KOPT-K1 (cell line): Measurements from ENCODE around the gene MPRIP.

Experiments used
- H3K27ac ChIP-seq: fragments of 200-600 bp; sonication (generic); 2 replicates; pipeline ENCODE4 v1.5.1; 2016; ENCODE audit warnings: antibody characterized with exemption, mild to moderate bottlenecking, low read depth, low read length; ENCODE audit not compliant: poor library complexity, severe bottlenecking
- H3K36me3 ChIP-seq: fragments of 200-600 bp; sonication (generic); 2 replicates; pipeline ENCODE4 v1.5.1; 2017; ENCODE audit warnings: antibody characterized with exemption, mild to moderate bottlenecking, low read length, moderate library complexity; ENCODE audit not compliant: insufficient read depth
- H3K9me3 ChIP-seq: fragments of 200-600 bp; sonication (generic); 2 replicates; pipeline ENCODE4 v1.5.1; 2017; ENCODE audit warnings: antibody characterized with exemption, low read length, mild to moderate bottlenecking; ENCODE audit not compliant: insufficient read depth, poor library complexity, severe bottlenecking

MPRIP gene

DNA sequence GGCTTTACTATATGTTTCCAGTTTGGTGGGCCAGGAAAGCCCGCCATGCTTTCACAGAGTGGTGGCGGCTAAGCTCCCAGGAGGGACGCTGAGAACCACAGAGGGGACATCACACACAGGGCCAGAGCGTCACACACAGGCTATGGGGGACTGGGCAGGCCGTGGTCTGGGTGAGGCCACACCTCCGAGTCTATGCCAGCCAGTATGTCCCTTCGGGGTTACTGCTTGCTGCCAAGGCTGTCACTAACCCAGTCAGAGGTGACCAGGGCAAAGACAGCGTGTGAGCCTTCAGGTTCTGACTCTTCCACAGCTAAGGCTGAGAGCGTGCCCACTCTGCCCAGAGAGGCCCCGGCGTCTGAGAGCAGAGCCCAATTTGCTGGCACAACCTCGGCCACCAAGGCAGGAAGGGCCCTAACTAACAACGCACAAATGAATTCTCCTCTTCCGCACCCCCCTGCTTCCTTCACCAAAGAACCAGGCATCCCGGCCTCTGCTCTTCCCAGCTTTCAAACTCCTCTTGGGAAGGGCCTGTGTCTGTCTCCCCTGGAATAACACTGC is 161.0 kb downstream of the MPRIP start:
- H3K27ac ChIP-seq = no peak overlapping the region
- H3K9me3 ChIP-seq = no peaks in the 10 kb centered on the region
- no peaks in the 10 kb centered on the region for H3K36me3 ChIP-seq

GRCh38 chr17:17204041-17204591 is 161.9 kb downstream of the MPRIP start:
- Histone ChIP-seq H3K27ac (no peak overlapping the region), H3K36me3 (no peaks in the 10 kb centered on the region), H3K9me3 (no peaks in the 10 kb centered on the region)

GRCh38 chr17:17204635-17205231 is 162.5 kb downstream of the MPRIP start:
- Histone ChIP-seq H3K27ac (no peak overlapping the region), H3K9me3 (no peaks in the 10 kb centered on the region), H3K36me3 (no peaks in the 10 kb centered on the region)

- Histone ChIP-seq H3K36me3 (no peaks in the 10 kb centered on the region), H3K9me3 (no peaks in the 10 kb centered on the region), H3K27ac (no peak overlapping the region)
These were observed 163.3 kb downstream of the MPRIP start for GRCh38 chr17:17205368-17206123.

- no peaks in the 10 kb centered on the region for H3K9me3 ChIP-seq
- no peak within 1 kb of the TSS for H3K27ac ChIP-seq
- H3K36me3 ChIP-seq = peaks cover 4% of the 10 kb centered on the region; the same call in 1 of the 2 replicates
These were observed 164.1 kb downstream of the MPRIP start, which contains the start of gene PLD6 for GRCh38 chr17:17206124-17206912. Gene PLD6 (minus strand): TSS chr17:17206333. CDS start chr17:17206286, 47 bp downstream.

- no peak overlapping the region for H3K27ac ChIP-seq
These were observed 164.7 kb downstream of the MPRIP start for GRCh38 chr17:17206913-17207335.

GRCh38 chr17:17207998-17208397 is 165.7 kb downstream of the MPRIP start:
- H3K9me3 ChIP-seq = no peaks in the 10 kb centered on the region
- H3K27ac ChIP-seq = no peak overlapping the region
- peaks cover 14% of the 10 kb centered on the region for H3K36me3 ChIP-seq

More at GRCh38 chr17:17206913-17207335, 164.7 kb downstream of the MPRIP start:
- no peaks in the 10 kb centered on the region for H3K9me3 ChIP-seq
- peaks cover 7% of the 10 kb centered on the region; the same call in 1 of the 2 replicates for H3K36me3 ChIP-seq

DNA sequence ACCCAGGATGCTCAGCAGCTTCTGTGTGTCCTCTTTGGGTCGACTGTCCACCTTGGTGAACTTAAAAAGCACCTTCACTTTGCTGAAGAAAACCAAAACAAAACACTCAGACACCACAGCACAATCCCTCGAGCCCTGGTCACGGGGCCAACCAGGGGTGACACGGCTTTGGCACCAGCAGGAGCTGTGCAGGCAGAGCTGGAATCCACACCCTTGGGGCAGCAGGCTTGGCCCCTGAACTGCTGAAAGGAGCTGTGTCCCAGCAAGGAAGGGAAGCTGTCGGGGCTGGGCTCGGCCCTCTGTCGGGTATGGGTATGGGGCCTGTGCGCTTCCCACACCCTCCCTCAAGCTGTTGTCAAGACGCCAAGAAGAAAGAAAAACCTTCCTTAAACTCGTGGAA is 171.5 kb downstream of the MPRIP start:
- H3K9me3 ChIP-seq = no peaks in the 10 kb centered on the region
- H3K27ac ChIP-seq = no peak overlapping the region
- H3K36me3 ChIP-seq = peaks cover 66% of the 10 kb centered on the region

- H3K9me3 ChIP-seq = no peaks in the 10 kb centered on the region
- H3K36me3 ChIP-seq = peaks cover 71% of the 10 kb centered on the region
- H3K27ac ChIP-seq = no peak overlapping the region
These were observed 172.6 kb downstream of the MPRIP start for GRCh38 chr17:17214646-17215436.

- H3K27ac ChIP-seq = no peak overlapping the region
- H3K36me3 ChIP-seq = peaks cover 78% of the 10 kb centered on the region
These were observed 173.3 kb downstream of the MPRIP start for GRCh38 chr17:17215575-17215974.

DNA sequence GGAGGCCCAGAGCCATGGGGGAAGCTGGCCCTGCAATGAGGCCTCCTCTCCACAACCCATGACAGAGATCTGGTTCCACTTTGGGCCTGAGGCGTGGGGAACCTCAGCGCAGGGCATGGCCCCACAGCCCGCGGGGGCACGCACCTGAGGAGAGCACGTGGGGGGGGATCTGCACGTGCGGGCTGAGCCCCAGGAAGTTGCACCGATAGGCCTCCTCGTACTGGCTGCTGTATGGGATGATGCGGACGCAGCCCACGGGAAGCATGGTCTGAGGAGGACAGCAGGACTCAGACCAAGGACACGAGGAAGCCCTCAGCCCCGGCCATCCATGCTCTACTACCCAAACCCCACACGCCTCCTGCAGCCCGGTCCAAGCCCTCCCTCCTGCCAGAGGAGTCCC is 174.0 kb downstream of the MPRIP start:
- Histone ChIP-seq H3K36me3 (peaks cover 81% of the 10 kb centered on the region), H3K27ac (no peak overlapping the region), H3K9me3 (no peaks in the 10 kb centered on the region)

More at GRCh38 chr17:17215575-17215974, 173.3 kb downstream of the MPRIP start:
- H3K9me3 ChIP-seq = no peaks in the 10 kb centered on the region

- Histone ChIP-seq H3K36me3 (peaks cover 82% of the 10 kb centered on the region), H3K9me3 (no peaks in the 10 kb centered on the region), H3K27ac (no peak overlapping the region)
These were observed 174.5 kb downstream of the MPRIP start for GRCh38 chr17:17216776-17217175.

- Histone ChIP-seq H3K9me3 (no peaks in the 10 kb centered on the region), H3K36me3 (peaks cover 88% of the 10 kb centered on the region), H3K27ac (no peak overlapping the region)
These were observed 175.7 kb downstream of the MPRIP start for GRCh38 chr17:17217995-17218394.

DNA sequence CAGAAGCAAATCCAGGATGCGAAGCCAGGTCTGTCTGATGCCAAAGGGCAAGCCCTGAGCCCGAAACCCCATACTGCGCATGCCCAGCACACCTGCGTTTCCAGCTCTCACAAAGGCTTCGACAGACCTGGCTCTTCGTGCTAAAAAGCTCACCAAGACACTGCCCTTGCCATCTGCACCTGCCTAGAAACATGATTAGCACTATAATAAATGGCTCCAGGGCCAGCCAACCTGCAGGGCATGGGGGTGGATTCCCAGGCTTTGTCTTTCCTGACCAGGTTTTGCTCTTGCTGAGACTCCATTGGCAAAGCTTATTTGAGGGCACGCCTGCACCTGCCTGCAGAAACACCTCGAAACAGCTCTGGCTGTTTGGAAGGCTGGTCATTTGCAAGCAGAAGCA is 178.3 kb downstream of the MPRIP start:
- Histone ChIP-seq H3K27ac (no peak overlapping the region), H3K36me3 (peaks cover 94% of the 10 kb centered on the region), H3K9me3 (no peaks in the 10 kb centered on the region)
